WTC11 (cell line): ENCODE measurements around the gene CPAMD8. TPM values are rescaled to one million over a fixed set of nuclear protein-coding genes. Genes with fewer than 3 reads are reported as not detected.

Experiments used
- ATAC-seq: fragments of 200-7000 bp; cut with Tn5 transposase; 2 replicates; pipeline ENCODE4 v1.10.0; 2021; ENCODE audit warnings: mild to moderate bottlenecking, moderate library complexity
- CTCF ChIA-PET: fragments of 300-600 bp; sonication (Branson Sonifier 250); formaldehyde crosslinking; loops from one replicate; lab custom pipeline; 2021; ENCODE audit warnings: antibody characterized with exemption; lab: Charles Lee
- POLR2A ChIA-PET: fragments of 350-600 bp; sonication (Branson Sonifier 250); formaldehyde crosslinking; loops from one replicate; lab custom pipeline; 2021; ENCODE audit warnings: antibody characterized with exemption; lab: Charles Lee
- DNase-seq: peaks from one replicate; pipeline ENCODE4 v3.0.0; 2021; ENCODE audit warnings: low spot score
- H3K27ac Mint-ChIP-seq: 2 replicates; pipeline ENCODE4 v1.8.0; 2021; ENCODE audit warnings: mixed read lengths
- H3K27me3 Mint-ChIP-seq: 2 replicates; pipeline ENCODE4 v1.8.0; 2021; ENCODE audit warnings: low read depth, mild to moderate bottlenecking, moderate library complexity, mixed read lengths
- H3K36me3 Mint-ChIP-seq: 2 replicates; pipeline ENCODE4 v1.8.0; 2021; ENCODE audit warnings: mixed read lengths
- H3K4me1 Mint-ChIP-seq: 2 replicates; pipeline ENCODE4 v1.8.0; 2022; ENCODE audit warnings: mixed read lengths
- H3K4me3 Mint-ChIP-seq: 2 replicates; pipeline ENCODE4 v1.8.0; 2021; ENCODE audit warnings: mild to moderate bottlenecking, moderate library complexity, mixed read lengths
- H3K9me3 Mint-ChIP-seq: 2 replicates; pipeline ENCODE4 v1.8.0; 2021; ENCODE audit warnings: mixed read lengths
- ETV6 ChIP-seq: sonication (generic); formaldehyde crosslinking; IDR thresholded peaks from 2 replicates; pipeline ENCODE4 v1.8.1; 2022; ENCODE audit warnings: mild to moderate bottlenecking, missing genetic modification reagents
- FOXJ3 ChIP-seq: sonication (generic); formaldehyde crosslinking; IDR thresholded peaks from 2 replicates; pipeline ENCODE4 v1.9.0; 2021; ENCODE audit warnings: missing genetic modification reagents, mild to moderate bottlenecking, borderline replicate concordance
- FOXK1 ChIP-seq: sonication (generic); formaldehyde crosslinking; IDR thresholded peaks from 2 replicates; pipeline ENCODE4 v1.8.0; 2022; ENCODE audit warnings: mild to moderate bottlenecking, moderate library complexity, missing genetic modification reagents
- JAZF1 ChIP-seq: fragments of 250-450 bp; sonication (Bioruptor Pico); IDR thresholded peaks from 2 replicates; pipeline ENCODE4 v1.9.0; 2021; ENCODE audit warnings: moderate library complexity, mild to moderate bottlenecking, inconsistent platforms
- JUN ChIP-seq: sonication (generic); formaldehyde crosslinking; IDR thresholded peaks from 2 replicates; pipeline ENCODE4 v1.8.0; 2023; ENCODE audit warnings: mild to moderate bottlenecking, missing genetic modification reagents
- MXD4 ChIP-seq: fragments of 250-450 bp; sonication (Bioruptor Pico); IDR thresholded peaks from 2 replicates; pipeline ENCODE4 v1.8.0; 2021; ENCODE audit warnings: mild to moderate bottlenecking, moderate library complexity, borderline replicate concordance
- SMAD4 ChIP-seq: sonication (generic); formaldehyde crosslinking; IDR thresholded peaks from 2 replicates; pipeline ENCODE4 v1.8.0; 2022; ENCODE audit warnings: mild to moderate bottlenecking, missing genetic modification reagents
- ZNF232 ChIP-seq: sonication (generic); formaldehyde crosslinking; IDR thresholded peaks from 2 replicates; pipeline ENCODE4 v1.8.0; 2022; ENCODE audit warnings: mild to moderate bottlenecking, missing genetic modification reagents
- ZNF263 ChIP-seq: sonication (generic); formaldehyde crosslinking; IDR thresholded peaks from 2 replicates; pipeline ENCODE4 v1.8.1; 2022; ENCODE audit warnings: low read depth, mild to moderate bottlenecking, moderate library complexity, missing genetic modification reagents
- ZNF423 ChIP-seq: fragments of 250-450 bp; sonication (Bioruptor Pico); IDR thresholded peaks from 2 replicates; pipeline ENCODE4 v2.1.2; 2022; ENCODE audit warnings: mild to moderate bottlenecking, moderate library complexity
- total RNA-seq: library from RNA; stranded (reverse); gene quantifications from 3 replicates; pipeline ENCODE4 v1.2.3, GENCODE V29; 2021
- TF ChIP-seq, protein P1 (sequence below): sonication (generic); formaldehyde crosslinking; IDR thresholded peaks from 2 replicates; pipeline ENCODE4 v1.8.0; 2023; ENCODE audit warnings: missing genetic modification reagents, mild to moderate bottlenecking, borderline replicate concordance
- TF ChIP-seq, protein P2 (sequence below): sonication (generic); formaldehyde crosslinking; IDR thresholded peaks from 2 replicates; pipeline ENCODE4 v1.8.1; 2023; ENCODE audit warnings: mild to moderate bottlenecking, moderate library complexity, missing genetic modification reagents
- TF ChIP-seq, protein P3 (sequence below): sonication (generic); formaldehyde crosslinking; IDR thresholded peaks from 2 replicates; pipeline ENCODE4 v1.8.1; 2023; ENCODE audit warnings: mild to moderate bottlenecking, missing genetic modification reagents, moderate library complexity
- TF ChIP-seq, protein P4 (sequence below): sonication (generic); formaldehyde crosslinking; IDR thresholded peaks from 2 replicates; pipeline ENCODE4 v1.8.0; 2022; ENCODE audit warnings: mild to moderate bottlenecking, missing genetic modification reagents
- TF ChIP-seq, protein P5 (sequence below): sonication (generic); formaldehyde crosslinking; IDR thresholded peaks from 2 replicates; pipeline ENCODE4 v1.8.0; 2022; ENCODE audit warnings: mild to moderate bottlenecking, missing genetic modification reagents
- TF ChIP-seq, protein P6 (sequence below): sonication (generic); formaldehyde crosslinking; IDR thresholded peaks from 2 replicates; pipeline ENCODE4 v1.8.0; 2023; ENCODE audit warnings: mild to moderate bottlenecking, missing genetic modification reagents

Gene CPAMD8
- total RNA-seq, 1 experiment from 2014 or later: 6.9 TPM

DNA sequence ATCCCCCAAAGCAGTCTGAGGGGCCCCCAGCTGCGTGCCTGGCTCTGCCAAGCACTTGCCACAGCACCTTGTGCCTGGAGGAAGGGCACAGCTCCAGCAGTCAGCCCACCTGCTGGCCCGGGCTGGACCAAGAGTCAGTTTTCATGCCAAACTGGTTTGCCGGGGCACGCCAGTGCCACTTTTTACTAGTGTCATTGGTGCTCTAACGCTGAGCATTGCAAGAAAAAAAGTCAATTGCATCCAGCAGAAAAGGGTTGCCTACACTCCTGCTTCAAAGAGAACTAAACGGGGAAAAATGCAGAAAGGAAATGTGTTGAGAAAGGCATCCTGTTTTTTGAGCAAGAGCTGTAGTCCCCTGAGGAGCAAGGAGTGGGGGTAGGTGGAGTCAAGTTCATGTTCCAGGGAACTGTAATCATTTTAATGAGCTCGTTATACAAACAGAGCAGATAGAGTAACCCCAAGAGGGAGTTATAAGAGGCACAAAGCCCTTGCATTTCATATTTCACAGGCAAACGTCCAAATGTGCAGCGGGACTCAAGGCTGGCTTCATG, 69.4 kb downstream of the CPAMD8 start (continued):
- TF ChIP-seq, protein P1, sequence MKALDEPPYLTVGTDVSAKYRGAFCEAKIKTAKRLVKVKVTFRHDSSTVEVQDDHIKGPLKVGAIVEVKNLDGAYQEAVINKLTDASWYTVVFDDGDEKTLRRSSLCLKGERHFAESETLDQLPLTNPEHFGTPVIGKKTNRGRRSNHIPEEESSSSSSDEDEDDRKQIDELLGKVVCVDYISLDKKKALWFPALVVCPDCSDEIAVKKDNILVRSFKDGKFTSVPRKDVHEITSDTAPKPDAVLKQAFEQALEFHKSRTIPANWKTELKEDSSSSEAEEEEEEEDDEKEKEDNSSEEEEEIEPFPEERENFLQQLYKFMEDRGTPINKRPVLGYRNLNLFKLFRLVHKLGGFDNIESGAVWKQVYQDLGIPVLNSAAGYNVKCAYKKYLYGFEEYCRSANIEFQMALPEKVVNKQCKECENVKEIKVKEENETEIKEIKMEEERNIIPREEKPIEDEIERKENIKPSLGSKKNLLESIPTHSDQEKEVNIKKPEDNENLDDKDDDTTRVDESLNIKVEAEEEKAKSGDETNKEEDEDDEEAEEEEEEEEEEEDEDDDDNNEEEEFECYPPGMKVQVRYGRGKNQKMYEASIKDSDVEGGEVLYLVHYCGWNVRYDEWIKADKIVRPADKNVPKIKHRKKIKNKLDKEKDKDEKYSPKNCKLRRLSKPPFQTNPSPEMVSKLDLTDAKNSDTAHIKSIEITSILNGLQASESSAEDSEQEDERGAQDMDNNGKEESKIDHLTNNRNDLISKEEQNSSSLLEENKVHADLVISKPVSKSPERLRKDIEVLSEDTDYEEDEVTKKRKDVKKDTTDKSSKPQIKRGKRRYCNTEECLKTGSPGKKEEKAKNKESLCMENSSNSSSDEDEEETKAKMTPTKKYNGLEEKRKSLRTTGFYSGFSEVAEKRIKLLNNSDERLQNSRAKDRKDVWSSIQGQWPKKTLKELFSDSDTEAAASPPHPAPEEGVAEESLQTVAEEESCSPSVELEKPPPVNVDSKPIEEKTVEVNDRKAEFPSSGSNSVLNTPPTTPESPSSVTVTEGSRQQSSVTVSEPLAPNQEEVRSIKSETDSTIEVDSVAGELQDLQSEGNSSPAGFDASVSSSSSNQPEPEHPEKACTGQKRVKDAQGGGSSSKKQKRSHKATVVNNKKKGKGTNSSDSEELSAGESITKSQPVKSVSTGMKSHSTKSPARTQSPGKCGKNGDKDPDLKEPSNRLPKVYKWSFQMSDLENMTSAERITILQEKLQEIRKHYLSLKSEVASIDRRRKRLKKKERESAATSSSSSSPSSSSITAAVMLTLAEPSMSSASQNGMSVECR (CRISPR knock-in tag): no peak
- no peak for TF ChIP-seq MXD4 (CRISPR knock-in tag)

DNA sequence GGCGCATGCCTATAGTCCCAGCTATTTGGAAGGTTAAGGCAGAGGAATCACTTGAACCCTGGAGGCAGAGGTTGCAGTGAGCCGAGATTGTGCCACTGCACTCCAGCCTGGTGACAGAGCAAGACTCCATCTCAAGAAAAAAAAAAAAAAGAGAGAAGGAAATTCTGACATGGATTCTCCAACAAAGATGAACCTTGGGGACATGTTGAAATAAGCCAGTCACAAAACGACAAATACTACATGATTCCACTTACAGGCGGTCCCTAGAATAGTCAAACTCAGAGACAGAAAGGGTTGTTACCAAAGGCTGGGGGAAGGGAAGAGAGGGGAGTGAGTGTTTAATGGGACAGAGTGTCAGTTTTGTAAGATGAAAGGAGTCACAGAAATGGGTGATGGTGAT, 71.4 kb downstream of the CPAMD8 start:
- Mint-ChIP-seq H3K9me3 (peaks cover 9% of the 10 kb centered on the region), H3K36me3 (peaks cover 9% of the 10 kb centered on the region), H3K27me3 (peaks cover 3% of the 10 kb centered on the region; the same call in 1 of the 2 replicates), H3K4me3 (no peak overlapping the region), H3K4me1 (peaks cover 5% of the 10 kb centered on the region), H3K27ac (no peak overlapping the region)
- DNase-seq: no peak
- TF ChIP-seq ZNF232 (CRISPR knock-in tag) (no peak), FOXK1 (CRISPR knock-in tag) (no peak), JUN (CRISPR knock-in tag) (no peak), ZNF423 (CRISPR knock-in tag) (no peak), FOXJ3 (no peak)
- TF ChIP-seq, protein P2, sequence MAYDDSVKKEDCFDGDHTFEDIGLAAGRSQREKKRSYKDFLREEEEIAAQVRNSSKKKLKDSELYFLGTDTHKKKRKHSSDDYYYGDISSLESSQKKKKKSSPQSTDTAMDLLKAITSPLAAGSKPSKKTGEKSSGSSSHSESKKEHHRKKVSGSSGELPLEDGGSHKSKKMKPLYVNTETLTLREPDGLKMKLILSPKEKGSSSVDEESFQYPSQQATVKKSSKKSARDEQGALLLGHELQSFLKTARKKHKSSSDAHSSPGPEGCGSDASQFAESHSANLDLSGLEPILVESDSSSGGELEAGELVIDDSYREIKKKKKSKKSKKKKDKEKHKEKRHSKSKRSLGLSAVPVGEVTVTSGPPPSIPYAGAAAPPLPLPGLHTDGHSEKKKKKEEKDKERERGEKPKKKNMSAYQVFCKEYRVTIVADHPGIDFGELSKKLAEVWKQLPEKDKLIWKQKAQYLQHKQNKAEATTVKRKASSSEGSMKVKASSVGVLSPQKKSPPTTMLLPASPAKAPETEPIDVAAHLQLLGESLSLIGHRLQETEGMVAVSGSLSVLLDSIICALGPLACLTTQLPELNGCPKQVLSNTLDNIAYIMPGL (CRISPR knock-in tag): no peak
- ChIA-PET POLR2A (no interaction called here), CTCF (no interaction called here)
- no peak for ATAC-seq

DNA sequence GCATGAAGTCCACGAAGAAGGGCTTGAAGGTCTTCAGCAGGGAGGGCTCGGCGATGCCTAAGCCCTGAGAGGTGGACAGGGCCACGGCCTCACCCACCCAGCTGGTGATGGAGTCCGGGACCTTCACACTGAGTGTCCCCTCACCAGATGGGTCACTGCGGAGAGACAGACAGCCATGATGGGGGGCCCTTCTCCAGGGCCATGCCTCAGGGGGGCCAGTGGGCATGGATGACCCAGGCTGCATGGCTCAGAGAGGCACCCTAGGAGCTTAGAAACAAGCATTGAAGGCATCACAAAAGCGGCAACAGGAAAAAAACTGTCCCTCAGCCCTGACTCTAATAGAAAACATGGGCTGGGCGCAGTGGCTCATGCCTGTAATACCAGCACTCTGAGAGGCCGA, 74.6 kb downstream of the CPAMD8 start:
- Mint-ChIP-seq H3K4me3 (no peak overlapping the region), H3K27ac (no peak overlapping the region), H3K9me3 (peaks cover 13% of the 10 kb centered on the region), H3K27me3 (peaks cover 2% of the 10 kb centered on the region; the same call in 1 of the 2 replicates), H3K4me1 (peaks cover 2% of the 10 kb centered on the region; the same call in 1 of the 2 replicates), H3K36me3 (peaks cover 4% of the 10 kb centered on the region; the same call in 1 of the 2 replicates)
- DNase-seq: no peak
- POLR2A ChIA-PET: no interaction called here
- TF ChIP-seq JAZF1 (CRISPR knock-in tag) (no peak), ETV6 (CRISPR knock-in tag) (no peak), SMAD4 (CRISPR knock-in tag) (no peak), ZNF263 (no peak), JUN (CRISPR knock-in tag) (no peak)
- TF ChIP-seq, protein P3, sequence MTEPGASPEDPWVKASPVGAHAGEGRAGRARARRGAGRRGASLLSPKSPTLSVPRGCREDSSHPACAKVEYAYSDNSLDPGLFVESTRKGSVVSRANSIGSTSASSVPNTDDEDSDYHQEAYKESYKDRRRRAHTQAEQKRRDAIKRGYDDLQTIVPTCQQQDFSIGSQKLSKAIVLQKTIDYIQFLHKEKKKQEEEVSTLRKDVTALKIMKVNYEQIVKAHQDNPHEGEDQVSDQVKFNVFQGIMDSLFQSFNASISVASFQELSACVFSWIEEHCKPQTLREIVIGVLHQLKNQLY (CRISPR knock-in tag): no peak
- TF ChIP-seq, protein P4, sequence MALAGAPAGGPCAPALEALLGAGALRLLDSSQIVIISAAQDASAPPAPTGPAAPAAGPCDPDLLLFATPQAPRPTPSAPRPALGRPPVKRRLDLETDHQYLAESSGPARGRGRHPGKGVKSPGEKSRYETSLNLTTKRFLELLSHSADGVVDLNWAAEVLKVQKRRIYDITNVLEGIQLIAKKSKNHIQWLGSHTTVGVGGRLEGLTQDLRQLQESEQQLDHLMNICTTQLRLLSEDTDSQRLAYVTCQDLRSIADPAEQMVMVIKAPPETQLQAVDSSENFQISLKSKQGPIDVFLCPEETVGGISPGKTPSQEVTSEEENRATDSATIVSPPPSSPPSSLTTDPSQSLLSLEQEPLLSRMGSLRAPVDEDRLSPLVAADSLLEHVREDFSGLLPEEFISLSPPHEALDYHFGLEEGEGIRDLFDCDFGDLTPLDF (CRISPR knock-in tag): no peak
- TF ChIP-seq, protein P5, sequence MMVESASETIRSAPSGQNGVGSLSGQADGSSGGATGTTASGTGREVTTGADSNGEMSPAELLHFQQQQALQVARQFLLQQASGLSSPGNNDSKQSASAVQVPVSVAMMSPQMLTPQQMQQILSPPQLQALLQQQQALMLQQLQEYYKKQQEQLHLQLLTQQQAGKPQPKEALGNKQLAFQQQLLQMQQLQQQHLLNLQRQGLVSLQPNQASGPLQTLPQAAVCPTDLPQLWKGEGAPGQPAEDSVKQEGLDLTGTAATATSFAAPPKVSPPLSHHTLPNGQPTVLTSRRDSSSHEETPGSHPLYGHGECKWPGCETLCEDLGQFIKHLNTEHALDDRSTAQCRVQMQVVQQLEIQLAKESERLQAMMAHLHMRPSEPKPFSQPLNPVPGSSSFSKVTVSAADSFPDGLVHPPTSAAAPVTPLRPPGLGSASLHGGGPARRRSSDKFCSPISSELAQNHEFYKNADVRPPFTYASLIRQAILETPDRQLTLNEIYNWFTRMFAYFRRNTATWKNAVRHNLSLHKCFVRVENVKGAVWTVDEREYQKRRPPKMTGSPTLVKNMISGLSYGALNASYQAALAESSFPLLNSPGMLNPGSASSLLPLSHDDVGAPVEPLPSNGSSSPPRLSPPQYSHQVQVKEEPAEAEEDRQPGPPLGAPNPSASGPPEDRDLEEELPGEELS (CRISPR knock-in tag): no peak
- TF ChIP-seq, protein P6, sequence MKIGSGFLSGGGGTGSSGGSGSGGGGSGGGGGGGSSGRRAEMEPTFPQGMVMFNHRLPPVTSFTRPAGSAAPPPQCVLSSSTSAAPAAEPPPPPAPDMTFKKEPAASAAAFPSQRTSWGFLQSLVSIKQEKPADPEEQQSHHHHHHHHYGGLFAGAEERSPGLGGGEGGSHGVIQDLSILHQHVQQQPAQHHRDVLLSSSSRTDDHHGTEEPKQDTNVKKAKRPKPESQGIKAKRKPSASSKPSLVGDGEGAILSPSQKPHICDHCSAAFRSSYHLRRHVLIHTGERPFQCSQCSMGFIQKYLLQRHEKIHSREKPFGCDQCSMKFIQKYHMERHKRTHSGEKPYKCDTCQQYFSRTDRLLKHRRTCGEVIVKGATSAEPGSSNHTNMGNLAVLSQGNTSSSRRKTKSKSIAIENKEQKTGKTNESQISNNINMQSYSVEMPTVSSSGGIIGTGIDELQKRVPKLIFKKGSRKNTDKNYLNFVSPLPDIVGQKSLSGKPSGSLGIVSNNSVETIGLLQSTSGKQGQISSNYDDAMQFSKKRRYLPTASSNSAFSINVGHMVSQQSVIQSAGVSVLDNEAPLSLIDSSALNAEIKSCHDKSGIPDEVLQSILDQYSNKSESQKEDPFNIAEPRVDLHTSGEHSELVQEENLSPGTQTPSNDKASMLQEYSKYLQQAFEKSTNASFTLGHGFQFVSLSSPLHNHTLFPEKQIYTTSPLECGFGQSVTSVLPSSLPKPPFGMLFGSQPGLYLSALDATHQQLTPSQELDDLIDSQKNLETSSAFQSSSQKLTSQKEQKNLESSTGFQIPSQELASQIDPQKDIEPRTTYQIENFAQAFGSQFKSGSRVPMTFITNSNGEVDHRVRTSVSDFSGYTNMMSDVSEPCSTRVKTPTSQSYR (CRISPR knock-in tag): no peak
- no peak for ATAC-seq
- CTCF ChIA-PET: no interaction called here
